Prostate gland (tissue), 2 donors: ENCODE results near the gene COX8A. TPM values are rescaled to one million over a fixed set of nuclear protein-coding genes. Genes with fewer than 3 reads are reported as not detected.
"Not testable (repeated sequence)": the region's sequence is repeated elsewhere in the genome, so short reads cannot be mapped to it uniquely, and the experiment has no call there.

ENCODE experiments used
- DNase-seq: peaks from one replicate; pipeline ENCODE4 v3.0.0-alpha.2; 2019; ENCODE audit warnings: low spot score
- H3K27ac ChIP-seq, 2 donors: fragments of 200-600 bp; sonication (generic); 2 replicates each; pipeline ENCODE4 v1.5.1; 2017 to 2019
- H3K27me3 ChIP-seq: fragments of 200-600 bp; sonication (generic); replicated peaks from 2 replicates; pipeline ENCODE4 v1.5.1; 2019; ENCODE audit not compliant: insufficient read depth
- H3K36me3 ChIP-seq, 2 donors: fragments of 200-600 bp; sonication (generic); 1 replicate in 1 of 2; 2 replicates in 1 of 2; pipeline versions ENCODE4 v1.5.1 to v1.8.1; 2017 to 2019
- H3K4me1 ChIP-seq: fragments of 200-600 bp; sonication (generic); replicated peaks from 2 replicates; pipeline ENCODE4 v1.5.1; 2019
- H3K4me3 ChIP-seq, 2 donors: fragments of 200-600 bp; sonication (generic); 2 replicates each; pipeline ENCODE4 v1.5.1; 2017 to 2019
- H3K9me3 ChIP-seq: fragments of 200-600 bp; sonication (generic); 2 replicates; pipeline ENCODE4 v1.5.1; 2017
- POLR2A ChIP-seq: fragments of 450-650 bp; IDR thresholded peaks from one replicate; pipeline ENCODE4 v1.6.1; 2016; ENCODE audit warnings: antibody characterized with exemption, mild to moderate bottlenecking
- POLR2AphosphoS5 ChIP-seq: sonication (generic); formaldehyde crosslinking; IDR thresholded peaks from one replicate; pipeline ENCODE4 v1.6.1; 2017; ENCODE audit warnings: antibody characterized with exemption
- WGBS: methylation state at CpG from one replicate; pipeline ENCODE4 v1.1.5; 2018; 5-methylcytosine and 5-hydroxymethylcytosine counted together
- intact Hi-C: fragments of 100-400 bp; cut with DNase I; formaldehyde crosslinking; loops from one replicate; pipeline ENCODE4 v1.14.2; 2022
- total RNA-seq, 2 donors: library from RNA; depleted of rRNA; stranded (reverse); fragments of >200 nt; gene quantifications; one replicate each; pipeline ENCODE4 v1.1.0, GENCODE V29; 2016
- TF ChIP-seq, protein P1 (sequence below), 4 experiments: fragments of 200-600 bp in 2 of 4; fragments of 450-650 bp in 2 of 4; sonication (generic) in 2 of 4; IDR thresholded peaks; 1 replicate in 3 of 4; 2 replicates in 1 of 4; pipeline ENCODE4 v1.5.1; 2016 to 2019; ENCODE audit warnings: antibody characterized with exemption in 4 of 4, mild to moderate bottlenecking in 2 of 4, moderate library complexity in 2 of 4

Gene COX8A
- total RNA-seq, 2 donors from 2014 or later: 597 to 1,196 TPM

DNA sequence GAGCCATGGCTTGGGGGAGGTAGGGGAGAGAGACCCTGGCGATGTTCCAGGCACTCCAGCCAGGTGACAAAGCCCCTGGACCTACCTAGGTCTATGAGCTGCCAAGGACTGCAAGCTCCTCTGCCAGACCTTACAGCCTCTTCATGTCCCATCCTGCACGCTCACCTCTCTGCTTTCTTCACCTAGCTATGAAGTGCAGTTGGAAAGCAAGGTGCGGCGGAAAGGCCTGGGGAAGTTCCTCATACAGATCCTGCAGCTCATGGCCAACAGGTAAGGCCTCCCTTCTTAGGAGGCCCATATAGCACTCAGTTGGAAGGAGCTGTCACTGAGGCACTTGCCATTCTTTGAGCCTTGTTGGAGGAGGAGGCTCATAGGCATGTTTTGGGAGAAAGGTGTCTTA, 21.9 kb upstream of the COX8A start:
- H3K4me3 ChIP-seq: no peak overlapping the region
- H3K9me3 ChIP-seq: no peaks in the 10 kb centered on the region
- peaks cover 0 to 7% of the 10 kb centered on the region in 2 donors for H3K36me3 ChIP-seq
- WGBS: 58% methylated on average over 4 of the region's 4 CpGs
- no peaks in the 10 kb centered on the region for H3K4me1 ChIP-seq
- peak; percentile 20 for DNase-seq
- intact Hi-C loops: no loop called here
- TF ChIP-seq, protein P1, sequence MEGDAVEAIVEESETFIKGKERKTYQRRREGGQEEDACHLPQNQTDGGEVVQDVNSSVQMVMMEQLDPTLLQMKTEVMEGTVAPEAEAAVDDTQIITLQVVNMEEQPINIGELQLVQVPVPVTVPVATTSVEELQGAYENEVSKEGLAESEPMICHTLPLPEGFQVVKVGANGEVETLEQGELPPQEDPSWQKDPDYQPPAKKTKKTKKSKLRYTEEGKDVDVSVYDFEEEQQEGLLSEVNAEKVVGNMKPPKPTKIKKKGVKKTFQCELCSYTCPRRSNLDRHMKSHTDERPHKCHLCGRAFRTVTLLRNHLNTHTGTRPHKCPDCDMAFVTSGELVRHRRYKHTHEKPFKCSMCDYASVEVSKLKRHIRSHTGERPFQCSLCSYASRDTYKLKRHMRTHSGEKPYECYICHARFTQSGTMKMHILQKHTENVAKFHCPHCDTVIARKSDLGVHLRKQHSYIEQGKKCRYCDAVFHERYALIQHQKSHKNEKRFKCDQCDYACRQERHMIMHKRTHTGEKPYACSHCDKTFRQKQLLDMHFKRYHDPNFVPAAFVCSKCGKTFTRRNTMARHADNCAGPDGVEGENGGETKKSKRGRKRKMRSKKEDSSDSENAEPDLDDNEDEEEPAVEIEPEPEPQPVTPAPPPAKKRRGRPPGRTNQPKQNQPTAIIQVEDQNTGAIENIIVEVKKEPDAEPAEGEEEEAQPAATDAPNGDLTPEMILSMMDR (IDR thresholded peaks at IDR 0.05): no peak
- TF ChIP-seq POLR2AphosphoS5: no peak
- TF ChIP-seq POLR2A: no peak
- peak overlapping the region; percentile 28 to 40 for H3K27ac ChIP-seq
- no peaks in the 10 kb centered on the region for H3K27me3 ChIP-seq

DNA sequence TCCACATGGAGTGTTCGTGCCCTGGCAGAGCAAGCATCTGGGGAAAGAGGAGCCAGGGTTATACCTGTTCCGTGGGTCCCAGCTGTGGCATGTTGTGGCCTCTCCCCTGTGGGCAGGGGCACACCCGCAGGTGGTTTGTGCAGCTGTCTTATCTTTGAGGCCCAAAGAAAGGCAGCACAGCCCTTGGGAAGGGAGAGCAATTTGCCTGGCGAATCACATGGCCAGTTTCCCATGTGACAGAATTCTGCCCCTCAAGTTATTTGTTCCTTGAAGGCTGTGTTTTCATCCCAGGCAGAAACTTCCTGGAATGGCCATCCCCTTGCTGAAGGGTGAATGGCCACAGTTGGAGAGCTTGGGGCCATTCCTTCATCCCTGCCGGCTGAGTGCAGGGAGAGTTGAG, 16.4 kb upstream of the COX8A start:
- TF ChIP-seq, protein P1 (IDR thresholded peaks at IDR 0.05): no peak
- TF ChIP-seq POLR2AphosphoS5 (no peak), POLR2A (no peak)
- H3K27me3 ChIP-seq: no peaks in the 10 kb centered on the region
- no peak for DNase-seq
- 60% methylated on average over 5 of the region's 5 CpGs for WGBS
- intact Hi-C loops: no loop called here
- no peaks in the 10 kb centered on the region for H3K9me3 ChIP-seq
- no peaks in the 10 kb centered on the region for H3K4me1 ChIP-seq
- no peak overlapping the region for H3K4me3 ChIP-seq
- H3K27ac ChIP-seq: no peak overlapping the region
- peaks cover 0 to 7% of the 10 kb centered on the region in 2 donors for H3K36me3 ChIP-seq

DNA sequence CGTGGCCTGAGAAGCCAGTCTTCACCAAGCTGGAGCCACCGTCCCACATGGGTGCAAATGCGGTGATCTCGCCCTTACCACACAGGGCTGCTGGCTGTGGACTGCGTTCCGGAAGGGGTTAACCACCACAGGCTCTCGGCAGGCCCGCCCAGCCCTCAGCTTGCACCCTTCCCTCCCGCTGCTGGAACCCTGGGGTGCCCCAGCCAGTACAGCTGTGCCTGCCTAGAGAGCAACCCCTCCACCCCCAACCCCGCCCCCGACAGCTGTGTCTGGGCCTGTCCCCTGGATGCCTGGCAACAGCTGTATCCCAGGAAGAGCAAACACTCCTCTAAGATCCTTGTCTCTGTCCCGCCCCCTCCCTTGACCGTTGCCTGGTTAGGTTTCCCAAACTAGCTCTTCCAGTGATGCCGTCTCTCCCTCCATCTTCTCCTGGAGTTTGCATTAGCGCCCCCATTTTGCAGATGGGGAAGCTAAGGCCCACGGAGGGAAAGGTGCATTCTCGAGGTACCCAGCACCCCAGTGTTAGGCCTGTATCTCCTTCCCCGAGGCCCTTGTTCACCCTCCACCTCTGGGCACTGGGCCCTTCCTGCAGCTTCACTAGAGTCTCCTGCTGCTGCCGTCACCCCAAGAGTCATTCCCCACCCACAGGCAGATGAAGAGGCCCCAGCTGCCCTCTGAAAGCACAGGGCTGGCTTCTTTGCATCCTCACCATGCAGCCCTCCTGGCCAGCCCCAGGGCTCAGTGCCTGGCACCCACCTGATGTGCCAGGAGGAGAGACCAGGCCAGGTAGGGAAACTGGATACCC, 12.6 kb upstream of the COX8A start:
- 28% methylated on average over 18 of the region's 19 CpGs for WGBS
- intact Hi-C loops: no loop called here
- Histone ChIP-seq H3K4me1 (no peaks in the 10 kb centered on the region), H3K4me3 (no peak overlapping the region), H3K36me3 (no peaks in the 10 kb centered on the region), H3K27ac (no peak overlapping the region), H3K9me3 (no peaks in the 10 kb centered on the region), H3K27me3 (no peaks in the 10 kb centered on the region)
- no peak for TF ChIP-seq POLR2A
- TF ChIP-seq, protein P1 (IDR thresholded peaks at IDR 0.05): no peak
- TF ChIP-seq POLR2AphosphoS5: no peak
- peak; percentile 62 for DNase-seq

DNA sequence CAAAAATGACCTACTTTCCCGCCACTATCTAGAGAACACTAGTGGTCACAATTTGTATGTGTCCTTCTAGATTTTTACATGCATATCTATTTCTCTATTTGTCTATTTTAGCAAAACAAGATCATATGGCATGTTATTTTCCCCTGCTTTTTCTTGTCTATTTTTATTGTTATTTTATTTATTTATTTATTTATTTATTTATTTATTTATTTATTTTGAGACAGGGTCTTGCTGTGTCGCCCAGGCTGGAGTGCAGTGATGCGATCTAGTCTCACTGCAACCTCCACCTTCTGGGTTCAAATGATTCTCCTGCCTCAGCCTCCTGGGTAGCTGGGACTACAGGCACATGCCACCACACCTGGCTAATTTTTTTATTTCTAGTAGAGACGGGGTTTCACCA, 10.5 kb upstream of the COX8A start:
- intact Hi-C loops, DNase-seq, H3K27me3 ChIP-seq, H3K4me3 ChIP-seq, H3K4me1 ChIP-seq, H3K27ac ChIP-seq, H3K36me3 ChIP-seq, H3K9me3 ChIP-seq: not testable (repeated sequence)
- WGBS: 97% methylated on average over 4 of the region's 4 CpGs

DNA sequence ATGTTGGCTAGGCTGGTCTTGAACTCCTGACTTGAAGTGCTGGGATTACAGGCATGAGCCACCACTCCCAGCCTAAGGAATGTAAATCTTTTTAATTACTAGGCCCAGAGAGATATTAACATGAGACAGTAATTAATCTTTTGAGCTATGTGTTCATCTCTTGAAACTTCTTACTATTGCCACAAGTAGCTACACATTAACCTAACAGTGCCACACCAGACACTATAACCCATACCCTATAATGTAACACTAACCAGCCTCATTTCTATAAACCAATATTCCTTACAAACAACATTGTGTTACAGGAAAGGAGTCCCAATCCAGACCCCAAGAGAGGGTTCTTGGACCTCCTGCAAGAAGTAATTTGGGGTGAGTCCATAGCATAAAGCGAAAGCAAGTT, 8.0 kb upstream of the COX8A start:
- no peaks in the 10 kb centered on the region for H3K9me3 ChIP-seq
- 97% methylated on average over 1 of the region's 1 CpG for WGBS
- no peaks in the 10 kb centered on the region for H3K27me3 ChIP-seq
- H3K4me3 ChIP-seq: no peak overlapping the region
- no peaks in the 10 kb centered on the region for H3K4me1 ChIP-seq
- H3K27ac ChIP-seq: no peak overlapping the region
- intact Hi-C loops: no loop called here
- TF ChIP-seq, protein P1 (IDR thresholded peaks at IDR 0.05): no peak
- TF ChIP-seq POLR2AphosphoS5 (no peak), POLR2A (no peak)
- DNase-seq: no peak
- no peaks in the 10 kb centered on the region for H3K36me3 ChIP-seq
